GM23248 (cell line): ENCODE data around the gene ZNF593. TPM values are rescaled to one million over a fixed set of nuclear protein-coding genes. Genes with fewer than 3 reads are reported as not detected.

ENCODE experiments used
- DNase-seq: peaks from one replicate; pipeline ENCODE4 v3.0.0-alpha.2; 2015
- H2AFZ ChIP-seq: fragments of 200-600 bp; sonication (generic); 2 replicates; pipeline ENCODE4 v1.6.1; 2016; ENCODE audit warnings: antibody characterized with exemption
- H3F3A ChIP-seq: fragments of 200-600 bp; sonication (generic); 2 replicates; pipeline ENCODE4 v1.6.1; 2016; ENCODE audit warnings: mild to moderate bottlenecking, antibody characterized with exemption, mixed run types; ENCODE audit not compliant: insufficient read depth
- H3K27ac ChIP-seq: fragments of 200-600 bp; sonication (generic); 2 replicates; pipeline ENCODE4 v1.5.1; 2016; ENCODE audit warnings: mild to moderate bottlenecking
- H3K27me3 ChIP-seq: fragments of 200-600 bp; sonication (generic); replicated peaks from 2 replicates; pipeline ENCODE4 v1.6.1; 2016; ENCODE audit warnings: mild to moderate bottlenecking; ENCODE audit not compliant: insufficient read depth
- H3K36me3 ChIP-seq: fragments of 200-600 bp; sonication (generic); 2 replicates; pipeline ENCODE4 v1.6.1; 2016; ENCODE audit warnings: low read depth, mild to moderate bottlenecking
- H3K4me1 ChIP-seq: fragments of 200-600 bp; sonication (generic); 2 replicates; pipeline ENCODE4 v1.6.1; 2016; ENCODE audit warnings: mild to moderate bottlenecking; ENCODE audit not compliant: insufficient read depth
- H3K4me2 ChIP-seq: fragments of 200-600 bp; sonication (generic); one replicate; pipeline ENCODE4 v1.6.1; 2016; ENCODE audit warnings: mild to moderate bottlenecking; ENCODE audit not compliant: unreplicated experiment
- H3K4me3 ChIP-seq: fragments of 200-600 bp; sonication (generic); 2 replicates; pipeline ENCODE4 v1.5.1; 2016; ENCODE audit warnings: mild to moderate bottlenecking
- H3K79me2 ChIP-seq: fragments of 200-600 bp; sonication (generic); 2 replicates; pipeline ENCODE4 v1.6.1; 2016; ENCODE audit warnings: mild to moderate bottlenecking; ENCODE audit not compliant: insufficient read depth
- H3K9ac ChIP-seq: fragments of 200-600 bp; sonication (generic); 2 replicates; pipeline ENCODE4 v1.6.1; 2016; ENCODE audit warnings: mild to moderate bottlenecking
- H3K9me2 ChIP-seq: fragments of 200-600 bp; sonication (generic); 2 replicates; pipeline ENCODE4 v1.6.1; 2016; ENCODE audit warnings: mixed run types, mild to moderate bottlenecking, moderate library complexity; ENCODE audit not compliant: insufficient read depth
- H3K9me3 ChIP-seq: fragments of 200-600 bp; sonication (generic); one replicate; pipeline ENCODE4 v1.6.1; 2017; ENCODE audit warnings: low read depth
- H4K20me1 ChIP-seq: fragments of 200-600 bp; sonication (generic); 2 replicates; pipeline ENCODE4 v1.6.0; 2016; ENCODE audit not compliant: insufficient read depth
- EZH2 ChIP-seq: fragments of 200-600 bp; sonication (generic); IDR thresholded peaks from 2 replicates; pipeline ENCODE4 v1.6.1; 2018; ENCODE audit warnings: antibody characterized with exemption, mild to moderate bottlenecking; ENCODE audit not compliant: insufficient read depth, poor library complexity, severe bottlenecking
- EZH2phosphoT487 ChIP-seq: fragments of 200-600 bp; sonication (generic); IDR thresholded peaks from 2 replicates; pipeline ENCODE4 v1.6.1; 2018; ENCODE audit warnings: antibody characterized with exemption, moderate library complexity, mild to moderate bottlenecking, low read depth; ENCODE audit not compliant: insufficient read depth
- WGBS, 2 experiments: methylation state at CpG; one replicate each; pipeline ENCODE4 v1.1.6; 2015 to 2017; ENCODE audit warnings: low lambda C conversion rate in 2 of 2, low coverage in 1 of 2; ENCODE audit errors: missing lambda C conversion rate in 2 of 2; 5-methylcytosine and 5-hydroxymethylcytosine counted together
- in situ Hi-C: fragments of 300-500 bp; cut with MboI; formaldehyde crosslinking; loops from 2 replicates; pipeline ENCODE4 v1.15.0; 2020
- polyA plus RNA-seq: library from polyadenylated mRNA; unstranded; fragments of >200 nt; fragmentation: Nextera tagmentation; extraction: Ambion mirVana; gene quantifications from 2 replicates; pipeline ENCODE4 v1.2.1, GENCODE V29; 2016
- total RNA-seq: library from RNA; depleted of rRNA; stranded (reverse); fragments of >200 nt; shearing (Covaris generic); gene quantifications from 2 replicates; pipeline ENCODE4 v1.2.3, GENCODE V29; 2014

The ZNF593 gene
- total and polyA plus RNA-seq, 2 experiments from 2014 or later, result 25.0 to 61.2 TPM

GRCh38 chr1:26145041-26145959, 24.4 kb upstream of the ZNF593 start:
- in situ Hi-C loops, result no loop called here
- peaks cover 23% of the 10 kb centered on the region for H3K27me3 ChIP-seq
- H3K9ac ChIP-seq, result no peak overlapping the region
- TF ChIP-seq EZH2, result no peak
- TF ChIP-seq EZH2phosphoT487, result no peak
- H3K79me2 ChIP-seq, result no peaks in the 10 kb centered on the region
- H3K9me3 ChIP-seq, result no peaks in the 10 kb centered on the region
- peak overlapping the region; percentile 47 for H3K4me2 ChIP-seq
- DNase-seq, result peak; percentile 89
- no peaks in the 10 kb centered on the region for H3K4me1 ChIP-seq
- no peak overlapping the region for H3K27ac ChIP-seq
- H2AFZ ChIP-seq, result peak overlapping the region; percentile 68
- no peaks in the 10 kb centered on the region for H3K36me3 ChIP-seq
- H4K20me1 ChIP-seq, result no peaks in the 10 kb centered on the region
- 19% methylated on average over 19 of the region's 19 CpGs for whole genome bisulfite sequencing, 2 experiments
- no peaks in the 10 kb centered on the region for H3K9me2 ChIP-seq
- no peak overlapping the region for H3K4me3 ChIP-seq
- no peaks in the 10 kb centered on the region for H3F3A ChIP-seq

GRCh38 chr1:26145960-26146294, 23.8 kb upstream of the ZNF593 start:
- H3K79me2 ChIP-seq, result no peaks in the 10 kb centered on the region
- no peak overlapping the region for H3K27ac ChIP-seq
- no peak overlapping the region for H3K4me3 ChIP-seq
- no peak overlapping the region for H3K9ac ChIP-seq
- H3K4me1 ChIP-seq, result no peaks in the 10 kb centered on the region
- DNase-seq, result no peak
- H3K4me2 ChIP-seq, result no peak overlapping the region
- H3K9me2 ChIP-seq, result no peaks in the 10 kb centered on the region
- no peak for TF ChIP-seq EZH2phosphoT487
- TF ChIP-seq EZH2, result no peak
- H3K27me3 ChIP-seq, result peaks cover 29% of the 10 kb centered on the region
- H3K9me3 ChIP-seq, result no peaks in the 10 kb centered on the region
- 2 to 5% methylated on average over 6 of the region's 6 CpGs for WGBS, 2 experiments
- no peaks in the 10 kb centered on the region for H3F3A ChIP-seq
- H4K20me1 ChIP-seq, result no peaks in the 10 kb centered on the region
- H3K36me3 ChIP-seq, result no peaks in the 10 kb centered on the region
- in situ Hi-C loops, result no loop called here
- H2AFZ ChIP-seq, result no peak overlapping the region

GRCh38 chr1:26148887-26149286, 20.8 kb upstream of the ZNF593 start:
- no peak overlapping the region for H3K4me3 ChIP-seq
- H2AFZ ChIP-seq, result no peak overlapping the region
- no peak overlapping the region for H3K27ac ChIP-seq
- no peak for DNase-seq
- H4K20me1 ChIP-seq, result no peaks in the 10 kb centered on the region
- H3K27me3 ChIP-seq, result peaks cover 47% of the 10 kb centered on the region
- H3K9me3 ChIP-seq, result no peaks in the 10 kb centered on the region
- TF ChIP-seq EZH2phosphoT487 (no peak), EZH2 (no peak)
- H3K36me3 ChIP-seq, result no peaks in the 10 kb centered on the region
- in situ Hi-C loops, result no loop called here
- H3K4me1 ChIP-seq, result no peaks in the 10 kb centered on the region
- no peaks in the 10 kb centered on the region for H3K79me2 ChIP-seq
- H3K9me2 ChIP-seq, result no peaks in the 10 kb centered on the region
- H3F3A ChIP-seq, result no peaks in the 10 kb centered on the region
- H3K4me2 ChIP-seq, result no peak overlapping the region
- H3K9ac ChIP-seq, result no peak overlapping the region

- Histone ChIP-seq H3K4me2 (no peak overlapping the region), H3K4me3 (no peak overlapping the region), H3K9me2 (no peaks in the 10 kb centered on the region), H3K36me3 (no peaks in the 10 kb centered on the region), H3K27ac (no peak overlapping the region), H3F3A (no peaks in the 10 kb centered on the region), H3K9ac (no peak overlapping the region), H3K4me1 (no peaks in the 10 kb centered on the region), H3K9me3 (no peaks in the 10 kb centered on the region), H3K79me2 (no peaks in the 10 kb centered on the region), H3K27me3 (peaks cover 32% of the 10 kb centered on the region), H2AFZ (no peak overlapping the region), H4K20me1 (no peaks in the 10 kb centered on the region)
- in situ Hi-C loops, result no loop called here
- no peak for DNase-seq
- WGBS, 2 experiments, result 43 to 45% methylated on average over 5 of the region's 5 CpGs
- TF ChIP-seq EZH2phosphoT487 (no peak), EZH2 (no peak)
Observed at GRCh38 chr1:26153966-26154532, 15.7 kb upstream of the ZNF593 start.
